ENCODE results near the gene ZFP91.

- TF ChIP-seq CTCF (IDR thresholded peaks at IDR 0.05) (no peak), POLR2A (IDR thresholded peaks at IDR 0.05) (no peak)
Measured at GRCh38 chr11:58639103-58639502, 60.2 kb downstream of the ZFP91 start.

Measured in tibial nerve (tissue), 3 donors.